H1 (cell line): ENCODE data around the gene OXCT2. TPM values are rescaled to one million over a fixed set of nuclear protein-coding genes. Genes with fewer than 3 reads are reported as not detected.

Experiments used
- ASH2L ChIP-seq: fragments of 200-600, 300-600 bp; sonication (generic); IDR thresholded peaks from one replicate; pipeline ENCODE4 v1.7.1; 2017; ENCODE audit warnings: low read length
- BACH1 ChIP-seq: IDR thresholded peaks from 2 replicates; pipeline ENCODE4 v1.6.1; 2012; ENCODE audit warnings: low read length, improper control_type of control experiment
- CTBP2 ChIP-seq: IDR thresholded peaks from 2 replicates; pipeline ENCODE4 v1.7.0; 2011; ENCODE audit warnings: borderline replicate concordance, mild to moderate bottlenecking, moderate library complexity, mixed read lengths, low read length; ENCODE audit not compliant: insufficient read depth, insufficient read length
- HDAC2 ChIP-seq, 2 experiments: fragments of 300-600 bp in 1 of 2; sonication (generic) in 1 of 2; IDR thresholded peaks; 2 replicates each; pipeline ENCODE4 v1.6.1; 2011 to 2012; ENCODE audit warnings: low read depth in 2 of 2, low read length in 2 of 2, mild to moderate bottlenecking in 2 of 2, moderate library complexity in 2 of 2, borderline replicate concordance in 1 of 2, inconsistent platforms in 1 of 2
- HDAC6 ChIP-seq: IDR thresholded peaks from one replicate; pipeline ENCODE4 v1.7.1; 2012; ENCODE audit warnings: low read depth, mild to moderate bottlenecking, inconsistent platforms, low read length, moderate library complexity
- polyA plus RNA-seq, 7 experiments: library from polyadenylated mRNA; depleted of rRNA in 3 of 7; stranded (reverse) in 5 of 7; unstranded in 2 of 7; fragments of >200 nt in 5 of 7; fragments of 200-250 nt in 2 of 7; gene quantifications; 1 replicate in 5 of 7; 2 replicates in 1 of 7; 4 replicates in 1 of 7; pipeline versions ENCODE4 v1.2.1 to v1.2.3, GENCODE V29; 2011 to 2013; ENCODE audit warnings: missing spikeins in 2 of 7, mixed read lengths in 2 of 7
- total RNA-seq: library from RNA; stranded (reverse); fragmentation: NEBNext Ultra II Directional; extraction: Animal tissue kit (Norgen Biotek cat#: 25700); gene quantifications from 2 replicates; pipeline ENCODE4 v1.2.1, GENCODE V29; 2021

Gene OXCT2
- total and polyA plus RNA-seq, 2 of the 8 experiments (the other 6 are each of a cell fraction or from before 2014, with no cell fraction given): 2.6 to 2.9 TPM

GRCh38 chr1:39757501-39757900 lies 13.6 kb downstream of the OXCT2 start (continued):
- TF ChIP-seq CTBP2 (no peak), HDAC2 (IDR thresholded peaks at IDR 0.05; ENCODE audit: borderline replicate concordance in 1 of 2, low read depth in 2 of 2, low read length in 2 of 2) (no peak), HDAC6 (no peak), BACH1 (no peak), ASH2L (no peak)
